ENCODE data around the gene ATP5PD. TPM values are rescaled to one million over a fixed set of nuclear protein-coding genes. Genes with fewer than 3 reads are reported as not detected.

Gene ATP5PD
- total and polyA plus RNA-seq, 2 donors from 2014 or later = 261 to 916 TPM

DNA sequence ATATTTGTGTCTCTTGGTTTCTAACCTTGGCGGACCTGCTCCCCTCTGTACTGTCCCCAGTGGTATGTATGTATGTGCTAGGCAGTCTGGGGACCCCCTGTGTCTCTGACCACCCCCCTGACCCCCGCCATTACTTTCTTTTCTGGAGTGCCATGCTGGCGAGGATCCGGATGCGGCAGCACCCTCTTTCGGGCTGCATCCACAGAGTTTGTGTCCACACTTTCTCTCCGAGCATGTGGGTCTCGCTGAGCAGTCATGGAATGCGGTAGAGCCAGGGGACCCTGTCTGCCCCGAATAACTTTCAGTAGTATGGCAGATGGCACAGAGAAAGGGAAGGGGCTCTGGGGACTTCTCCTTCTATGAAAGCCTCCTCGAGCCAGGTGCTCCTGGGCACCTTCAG, 17.3 kb upstream of the ATP5PD start:
- intact Hi-C loops (cut with DNase I) = no loop called here
- no peak overlapping the region for H3K27ac ChIP-seq (ENCODE audit: low read depth in 2 of 2, low read length in 2 of 2)
- H3K9ac ChIP-seq (ENCODE audit: low read length in 3 of 3) = no peak overlapping the region
- no peaks in the 10 kb centered on the region for H3K9me3 ChIP-seq (ENCODE audit: control insufficient read depth in 2 of 3, insufficient read depth in 1 of 3, low read length in 3 of 3)
- no peaks in the 10 kb centered on the region for H3K27me3 ChIP-seq (ENCODE audit: control insufficient read depth, insufficient read depth, low read length)
- TF ChIP-seq, protein P1, sequence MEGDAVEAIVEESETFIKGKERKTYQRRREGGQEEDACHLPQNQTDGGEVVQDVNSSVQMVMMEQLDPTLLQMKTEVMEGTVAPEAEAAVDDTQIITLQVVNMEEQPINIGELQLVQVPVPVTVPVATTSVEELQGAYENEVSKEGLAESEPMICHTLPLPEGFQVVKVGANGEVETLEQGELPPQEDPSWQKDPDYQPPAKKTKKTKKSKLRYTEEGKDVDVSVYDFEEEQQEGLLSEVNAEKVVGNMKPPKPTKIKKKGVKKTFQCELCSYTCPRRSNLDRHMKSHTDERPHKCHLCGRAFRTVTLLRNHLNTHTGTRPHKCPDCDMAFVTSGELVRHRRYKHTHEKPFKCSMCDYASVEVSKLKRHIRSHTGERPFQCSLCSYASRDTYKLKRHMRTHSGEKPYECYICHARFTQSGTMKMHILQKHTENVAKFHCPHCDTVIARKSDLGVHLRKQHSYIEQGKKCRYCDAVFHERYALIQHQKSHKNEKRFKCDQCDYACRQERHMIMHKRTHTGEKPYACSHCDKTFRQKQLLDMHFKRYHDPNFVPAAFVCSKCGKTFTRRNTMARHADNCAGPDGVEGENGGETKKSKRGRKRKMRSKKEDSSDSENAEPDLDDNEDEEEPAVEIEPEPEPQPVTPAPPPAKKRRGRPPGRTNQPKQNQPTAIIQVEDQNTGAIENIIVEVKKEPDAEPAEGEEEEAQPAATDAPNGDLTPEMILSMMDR (IDR thresholded peaks at IDR 0.05; ENCODE audit: borderline replicate concordance, extremely low read depth, insufficient read depth) = no peak
- H3K36me3 ChIP-seq (ENCODE audit: control insufficient read depth in 2 of 3, insufficient read depth in 3 of 3, low read length in 3 of 3) = peaks cover 6 to 44% (median 18%) of the 10 kb centered on the region in 3 donors
- DNase-seq (no peak), FAIRE-seq (no peak)
- H3K4me3 ChIP-seq (ENCODE audit: low read length in 3 of 3) = no peak overlapping the region
- peaks cover 0 to 2% (median 0%) of the 10 kb centered on the region in 3 donors for H3K4me1 ChIP-seq (ENCODE audit: control insufficient read depth in 2 of 3, insufficient read depth in 2 of 3, low read depth in 1 of 3, low read length in 3 of 3)

DNA sequence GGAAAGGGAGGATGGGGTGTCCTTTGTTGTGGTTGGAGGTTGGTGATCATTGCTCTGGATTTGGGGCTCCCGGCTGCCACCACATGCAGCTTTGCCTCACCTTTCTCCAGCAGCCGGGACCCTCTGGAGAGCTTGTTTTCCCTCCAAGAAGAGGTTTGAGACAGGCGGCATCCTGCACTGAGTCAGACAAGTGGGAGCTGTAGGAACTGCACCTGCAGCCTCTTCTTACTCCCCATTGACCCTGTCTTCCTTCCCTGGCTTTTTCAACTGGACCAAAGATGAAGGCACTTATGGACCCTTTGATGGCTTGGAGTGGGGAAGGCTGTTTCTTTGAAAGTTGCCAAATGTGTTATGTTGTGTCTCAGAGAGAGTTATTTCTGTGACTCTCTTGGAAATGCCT, 16.9 kb upstream of the ATP5PD start:
- Histone ChIP-seq H3K36me3 (ENCODE audit: control insufficient read depth in 2 of 3, insufficient read depth in 3 of 3, low read length in 3 of 3) (peaks cover 6 to 44% (median 18%) of the 10 kb centered on the region in 3 donors), H3K27me3 (ENCODE audit: control insufficient read depth, insufficient read depth, low read length) (no peaks in the 10 kb centered on the region), H3K4me3 (ENCODE audit: low read length in 3 of 3) (no peak overlapping the region), H3K9me3 (ENCODE audit: control insufficient read depth in 2 of 3, insufficient read depth in 1 of 3, low read length in 3 of 3) (no peaks in the 10 kb centered on the region), H3K27ac (ENCODE audit: low read depth in 2 of 2, low read length in 2 of 2) (no peak overlapping the region), H3K4me1 (ENCODE audit: control insufficient read depth in 2 of 3, insufficient read depth in 2 of 3, low read depth in 1 of 3, low read length in 3 of 3) (peaks cover 0 to 2% (median 0%) of the 10 kb centered on the region in 3 donors), H3K9ac (ENCODE audit: low read length in 3 of 3) (no peak overlapping the region)
- DNase-seq (no peak), FAIRE-seq (no peak)
- intact Hi-C loops (cut with DNase I) = no loop called here
- TF ChIP-seq, protein P1 (IDR thresholded peaks at IDR 0.05; ENCODE audit: borderline replicate concordance, extremely low read depth, insufficient read depth) = no peak

DNA sequence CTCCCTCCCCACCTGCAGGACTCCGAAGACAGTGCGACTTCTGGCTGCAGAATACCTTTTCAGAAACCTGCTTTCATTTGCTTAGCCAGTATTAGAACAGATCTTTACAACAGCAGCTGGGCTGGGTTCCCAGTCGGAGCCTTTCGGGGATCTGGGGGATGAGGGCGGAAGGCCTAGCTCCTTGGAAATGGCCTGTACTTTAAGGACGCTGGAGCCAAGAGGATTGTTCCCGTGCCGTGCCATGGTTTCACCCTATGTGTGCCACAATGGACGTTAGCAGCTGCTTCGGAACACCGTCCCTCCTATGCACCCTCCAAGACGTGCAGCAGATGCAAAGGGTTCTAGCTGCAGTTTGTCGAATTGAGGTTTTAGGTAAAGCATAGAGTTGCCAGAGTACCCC, 16.4 kb upstream of the ATP5PD start:
- FAIRE-seq (no peak), DNase-seq (no peak)
- H3K27ac ChIP-seq (ENCODE audit: low read depth in 2 of 2, low read length in 2 of 2) = no peak overlapping the region
- intact Hi-C loops (cut with DNase I) = no loop called here
- H3K9me3 ChIP-seq (ENCODE audit: control insufficient read depth in 2 of 3, insufficient read depth in 1 of 3, low read length in 3 of 3) = no peaks in the 10 kb centered on the region
- H3K9ac ChIP-seq (ENCODE audit: low read length in 3 of 3) = no peak overlapping the region
- no peak overlapping the region for H3K4me3 ChIP-seq (ENCODE audit: low read length in 3 of 3)
- no peaks in the 10 kb centered on the region for H3K27me3 ChIP-seq (ENCODE audit: control insufficient read depth, insufficient read depth, low read length)
- H3K4me1 ChIP-seq (ENCODE audit: control insufficient read depth in 2 of 3, insufficient read depth in 2 of 3, low read depth in 1 of 3, low read length in 3 of 3) = peaks cover 0 to 2% (median 0%) of the 10 kb centered on the region in 3 donors
- H3K36me3 ChIP-seq (ENCODE audit: control insufficient read depth in 2 of 3, insufficient read depth in 3 of 3, low read length in 3 of 3) = peaks cover 6 to 44% (median 18%) of the 10 kb centered on the region in 3 donors
- TF ChIP-seq, protein P1 (IDR thresholded peaks at IDR 0.05; ENCODE audit: borderline replicate concordance, extremely low read depth, insufficient read depth) = no peak

DNA sequence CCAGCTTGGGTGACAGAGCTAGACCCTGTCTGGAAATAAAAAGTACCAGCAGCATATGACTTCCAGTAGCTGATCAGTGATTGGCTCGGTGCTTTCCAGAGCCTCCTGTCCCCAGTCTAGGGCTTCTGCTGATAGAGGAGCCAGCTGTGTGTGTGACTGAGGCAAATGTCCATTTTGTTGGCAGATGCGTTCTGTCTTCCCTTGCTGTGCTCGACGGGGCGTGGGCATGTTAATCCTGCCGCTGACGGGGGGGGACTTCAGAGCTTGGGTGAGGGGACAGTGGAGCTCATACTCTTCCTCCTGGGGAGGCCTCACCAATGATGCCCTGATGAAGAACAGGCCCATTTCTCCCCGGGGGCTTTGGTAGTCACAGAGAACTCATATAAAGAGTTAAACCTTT, 14.8 kb upstream of the ATP5PD start:
- H3K36me3 ChIP-seq (ENCODE audit: control insufficient read depth in 2 of 3, insufficient read depth in 3 of 3, low read length in 3 of 3) = peaks cover 6 to 44% (median 18%) of the 10 kb centered on the region in 3 donors
- FAIRE-seq (no peak), DNase-seq (no peak)
- TF ChIP-seq, protein P1 (IDR thresholded peaks at IDR 0.05; ENCODE audit: borderline replicate concordance, extremely low read depth, insufficient read depth) = no peak
- no peak overlapping the region for H3K4me3 ChIP-seq (ENCODE audit: low read length in 3 of 3)
- no peaks in the 10 kb centered on the region for H3K9me3 ChIP-seq (ENCODE audit: control insufficient read depth in 2 of 3, insufficient read depth in 1 of 3, low read length in 3 of 3)
- intact Hi-C loops (cut with DNase I) = no loop called here
- peaks cover 0 to 2% (median 0%) of the 10 kb centered on the region in 3 donors for H3K4me1 ChIP-seq (ENCODE audit: control insufficient read depth in 2 of 3, insufficient read depth in 2 of 3, low read depth in 1 of 3, low read length in 3 of 3)
- no peak overlapping the region for H3K27ac ChIP-seq (ENCODE audit: low read depth in 2 of 2, low read length in 2 of 2)
- no peak overlapping the region for H3K9ac ChIP-seq (ENCODE audit: low read length in 3 of 3)
- no peaks in the 10 kb centered on the region for H3K27me3 ChIP-seq (ENCODE audit: control insufficient read depth, insufficient read depth, low read length)

Data from kidney (tissue), 14 donors.